SJCRH30 (cell line): ENCODE results near the gene ABL2. TPM values are rescaled to one million over a fixed set of nuclear protein-coding genes. Genes with fewer than 3 reads are reported as not detected.
"Not testable (repeated sequence)": the region's sequence is repeated elsewhere in the genome, so short reads cannot be mapped to it uniquely, and the experiment has no call there.

Experiments
- DNase-seq, 2 experiments: peaks; one replicate each; pipeline ENCODE4 v3.0.0-alpha.2; 2015 to 2020
- H3K27ac ChIP-seq: fragments of 250-450 bp; sonication (Bioruptor Pico); 2 replicates; pipeline ENCODE4 v1.5.1; 2020; ENCODE audit warnings: mild to moderate bottlenecking, moderate library complexity
- H3K27me3 ChIP-seq: fragments of 250-450 bp; sonication (Bioruptor Pico); 2 replicates; pipeline ENCODE4 v1.5.1; 2020; ENCODE audit warnings: mild to moderate bottlenecking, moderate library complexity
- H3K36me3 ChIP-seq: fragments of 250-450 bp; sonication (Bioruptor Pico); 2 replicates; pipeline ENCODE4 v1.5.1; 2020; ENCODE audit warnings: mild to moderate bottlenecking, moderate library complexity
- H3K4me1 ChIP-seq: fragments of 250-450 bp; sonication (Bioruptor Pico); 2 replicates; pipeline ENCODE4 v1.5.1; 2020; ENCODE audit warnings: mild to moderate bottlenecking, moderate library complexity
- H3K4me3 ChIP-seq: fragments of 250-450 bp; sonication (Bioruptor Pico); 2 replicates; pipeline ENCODE4 v1.5.1; 2020; ENCODE audit warnings: mild to moderate bottlenecking, moderate library complexity
- H3K9me3 ChIP-seq: fragments of 250-450 bp; sonication (Bioruptor Pico); replicated peaks from 2 replicates; pipeline ENCODE4 v1.5.1; 2020; ENCODE audit warnings: mild to moderate bottlenecking, moderate library complexity
- total RNA-seq: library from RNA; depleted of rRNA; stranded (reverse); fragments of >200 nt; shearing (Covaris generic); gene quantifications from 2 replicates; pipeline ENCODE4 v1.2.3, GENCODE V29; 2014

The ABL2 gene
- total RNA-seq, 1 experiment from 2014 or later = 14.5 TPM

DNA sequence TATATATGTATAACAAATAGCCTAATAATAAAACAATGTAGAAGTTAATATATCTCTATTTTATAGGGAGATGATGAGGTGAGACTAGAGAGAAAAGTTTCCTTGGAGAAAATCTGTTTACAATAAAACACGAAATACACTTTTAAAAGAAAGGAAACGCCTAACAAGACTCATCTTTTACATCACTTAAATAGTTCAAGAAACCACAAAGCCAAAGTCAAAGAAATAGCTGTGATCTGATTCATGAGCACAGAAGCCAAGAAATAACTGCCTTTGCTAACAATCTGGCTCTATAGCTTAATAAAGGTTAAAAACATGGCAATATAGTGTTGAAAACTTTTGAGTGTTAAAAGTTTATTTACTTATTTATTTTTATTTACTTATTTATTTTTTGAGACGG lies 86.2 kb downstream of the ABL2 start:
- peak overlapping the region; percentile 50; the same call in 1 of the 2 replicates for H3K4me3 ChIP-seq
- peaks cover 6% of the 10 kb centered on the region for H3K36me3 ChIP-seq
- peak overlapping the region; percentile 63 for H3K27ac ChIP-seq
- peaks cover 2% of the 10 kb centered on the region; the same call in 1 of the 2 replicates for H3K9me3 ChIP-seq
- H3K27me3 ChIP-seq = no peaks in the 10 kb centered on the region
- DNase-seq = peak in 1 of 2 experiments; percentile 11
- H3K4me1 ChIP-seq = no peaks in the 10 kb centered on the region

DNA sequence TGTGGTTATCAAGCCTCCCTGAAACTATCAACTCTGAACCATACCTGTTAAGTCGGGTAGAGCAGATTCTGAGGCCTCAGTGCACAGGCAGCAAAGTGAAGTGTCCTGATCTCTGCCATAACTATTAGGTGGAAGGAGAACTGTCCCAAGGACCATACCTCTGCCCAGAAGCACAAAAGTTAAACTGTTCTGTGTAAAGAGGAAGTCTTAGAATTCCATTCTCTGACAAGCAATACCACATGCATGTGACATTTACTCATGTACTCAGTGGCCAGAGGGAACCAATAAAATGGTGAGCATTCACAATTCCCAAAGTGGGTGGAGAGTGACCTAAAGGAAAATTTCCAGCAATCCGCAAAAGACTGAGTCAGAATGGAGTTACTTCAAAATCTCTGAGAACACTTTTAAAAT lies 86.6 kb downstream of the ABL2 start:
- peak overlapping the region; percentile 50 for H3K4me3 ChIP-seq
- DNase-seq = peak; percentile 34 to 64
- no peaks in the 10 kb centered on the region for H3K27me3 ChIP-seq
- peaks cover 2% of the 10 kb centered on the region; the same call in 1 of the 2 replicates for H3K9me3 ChIP-seq
- peaks cover 6% of the 10 kb centered on the region for H3K36me3 ChIP-seq
- peak overlapping the region; percentile 63 for H3K27ac ChIP-seq
- H3K4me1 ChIP-seq = no peaks in the 10 kb centered on the region

DNA sequence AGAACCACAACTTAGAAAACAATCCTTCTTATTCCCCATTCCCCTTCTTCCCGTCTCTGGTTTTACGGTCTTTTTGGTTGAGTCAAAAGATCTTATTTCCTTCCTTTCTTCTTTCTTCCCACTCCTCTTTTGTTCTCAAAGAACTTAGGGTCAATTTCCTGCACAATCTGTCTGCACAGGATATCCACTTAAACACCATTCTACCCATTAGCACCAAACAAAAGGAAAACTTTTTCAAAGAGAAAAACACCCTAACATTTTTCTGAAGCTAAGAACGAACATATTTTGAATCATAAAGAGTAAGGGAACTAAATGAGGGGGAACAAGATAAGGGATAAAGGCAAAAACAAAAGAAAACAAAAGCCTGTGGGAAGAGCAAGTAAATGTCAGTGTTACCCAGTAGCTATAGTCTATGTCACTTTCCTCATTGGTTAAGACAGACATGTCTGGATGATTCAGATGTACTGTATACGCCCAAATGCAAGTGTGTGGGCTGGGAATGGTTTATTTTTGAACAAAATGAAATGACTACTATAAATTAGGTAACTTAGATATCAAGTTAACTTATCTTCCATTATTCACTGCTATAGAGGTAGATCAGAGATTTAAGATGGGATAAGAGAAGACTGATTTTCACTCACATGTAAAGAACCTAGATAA lies 87.8 kb downstream of the ABL2 start:
- Histone ChIP-seq H3K27me3 (no peaks in the 10 kb centered on the region), H3K27ac (peak overlapping the region; percentile 63; the same call in 1 of the 2 replicates), H3K9me3 (no peaks in the 10 kb centered on the region; the same call in 1 of the 2 replicates), H3K4me1 (no peaks in the 10 kb centered on the region), H3K4me3 (peak overlapping the region; percentile 50), H3K36me3 (peaks cover 6% of the 10 kb centered on the region)
- DNase-seq = no peak

DNA sequence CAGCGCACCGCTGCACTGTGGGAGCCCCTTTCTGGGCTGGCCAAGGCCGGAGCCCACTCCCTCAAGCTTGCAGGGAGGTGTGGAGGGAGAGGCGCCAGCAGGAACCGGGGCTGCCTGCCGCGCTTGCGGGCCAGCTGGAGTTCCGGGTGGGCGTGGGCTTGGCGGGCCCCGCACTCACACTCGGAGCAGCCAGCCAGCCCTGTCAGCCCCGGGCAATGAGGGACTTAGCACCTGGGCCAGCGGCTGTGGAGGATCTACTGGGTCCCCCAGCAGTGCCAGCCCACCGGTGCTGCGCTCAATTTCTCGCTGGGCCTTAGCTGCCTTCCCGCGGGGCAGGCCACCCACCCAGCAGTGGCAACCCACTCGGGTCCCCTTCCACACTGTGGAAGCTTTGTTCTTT lies 90.7 kb downstream of the ABL2 start:
- H3K4me1 ChIP-seq, H3K9me3 ChIP-seq, H3K27ac ChIP-seq, DNase-seq, H3K36me3 ChIP-seq, H3K27me3 ChIP-seq, H3K4me3 ChIP-seq: not testable (repeated sequence)

DNA sequence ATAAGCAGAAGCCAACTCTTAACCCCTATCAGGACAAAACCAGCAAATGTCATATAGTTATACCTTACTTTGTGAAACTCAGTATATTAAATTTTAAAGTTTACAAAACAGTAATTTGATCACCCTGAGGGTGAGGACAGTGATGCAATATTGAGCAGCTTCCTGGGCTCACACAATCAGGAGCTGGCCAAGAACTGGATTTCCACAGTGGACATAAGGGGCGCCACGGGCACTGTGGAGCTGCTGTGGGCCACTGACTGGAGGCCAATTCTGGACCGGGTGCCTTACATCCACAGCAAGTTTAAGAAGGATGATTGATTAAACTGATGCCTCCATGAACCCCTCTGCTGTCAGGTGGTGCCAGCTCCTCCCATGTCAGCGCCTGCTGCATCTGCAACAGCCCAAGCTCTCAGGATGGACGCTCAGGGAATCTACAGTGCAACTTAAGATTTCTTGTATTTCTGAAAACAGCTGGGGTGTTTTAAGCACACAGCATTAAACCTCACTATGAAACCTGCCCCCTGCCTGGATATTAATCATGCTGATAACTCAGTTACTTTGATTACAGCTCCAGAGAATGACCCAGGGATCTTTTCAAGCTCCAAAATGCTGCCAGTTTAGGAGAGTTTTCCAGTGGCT lies 91.7 kb downstream of the ABL2 start:
- no peak overlapping the region for H3K4me3 ChIP-seq
- no peak overlapping the region for H3K27ac ChIP-seq

DNA sequence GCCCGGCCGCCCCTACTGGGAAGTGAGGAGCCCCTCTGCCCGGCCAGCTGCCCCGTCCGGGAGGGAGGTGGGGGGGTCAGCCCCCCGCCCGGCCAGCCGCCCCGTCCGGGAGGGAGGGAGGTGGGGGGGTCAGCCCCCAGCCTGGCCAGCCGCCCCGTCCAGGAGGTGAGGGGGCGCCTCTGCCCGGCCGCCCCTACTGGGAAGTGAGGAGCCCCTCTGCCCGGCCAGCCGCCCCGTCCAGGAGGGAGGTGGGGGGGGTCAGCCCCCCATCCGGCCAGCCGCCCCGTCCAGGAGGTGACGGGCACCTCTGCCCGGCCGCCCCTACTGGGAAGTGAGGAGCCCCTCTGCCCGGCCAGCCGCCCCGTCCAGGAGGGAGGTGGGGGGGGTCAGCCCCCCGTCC lies 93.8 kb downstream of the ABL2 start:
- H3K4me3 ChIP-seq, H3K27ac ChIP-seq, DNase-seq, H3K36me3 ChIP-seq, H3K9me3 ChIP-seq, H3K4me1 ChIP-seq, H3K27me3 ChIP-seq: not testable (repeated sequence)

More for the DNA sequence above, 91.7 kb downstream of the ABL2 start:
- no peaks in the 10 kb centered on the region for H3K4me1 ChIP-seq
- no peak for DNase-seq
- H3K9me3 ChIP-seq = no peaks in the 10 kb centered on the region; the same call in 1 of the 2 replicates
- H3K27me3 ChIP-seq = no peaks in the 10 kb centered on the region
- H3K36me3 ChIP-seq = peaks cover 6% of the 10 kb centered on the region

DNA sequence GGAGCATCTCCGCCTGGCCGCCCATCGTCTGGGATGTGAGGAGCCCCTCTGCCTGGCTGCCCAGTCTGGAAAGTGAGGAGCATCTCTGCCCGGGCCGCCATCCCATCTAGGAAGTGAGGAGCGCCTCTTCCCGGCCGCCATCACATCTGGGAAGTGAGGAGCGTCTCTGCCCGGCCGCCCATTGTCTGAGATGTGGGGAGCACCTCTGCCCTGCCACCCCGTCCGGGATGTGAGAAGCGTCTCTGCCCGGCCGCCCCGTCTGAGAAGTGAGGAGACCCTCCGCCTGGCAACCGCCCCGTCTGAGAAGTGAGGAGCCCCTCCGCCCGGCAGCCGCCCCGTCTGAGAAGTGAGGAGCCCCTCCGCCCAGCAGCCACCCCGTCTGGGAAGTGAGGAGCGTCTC lies 94.3 kb downstream of the ABL2 start:
- H3K4me1 ChIP-seq = not testable (repeated sequence)

DNA sequence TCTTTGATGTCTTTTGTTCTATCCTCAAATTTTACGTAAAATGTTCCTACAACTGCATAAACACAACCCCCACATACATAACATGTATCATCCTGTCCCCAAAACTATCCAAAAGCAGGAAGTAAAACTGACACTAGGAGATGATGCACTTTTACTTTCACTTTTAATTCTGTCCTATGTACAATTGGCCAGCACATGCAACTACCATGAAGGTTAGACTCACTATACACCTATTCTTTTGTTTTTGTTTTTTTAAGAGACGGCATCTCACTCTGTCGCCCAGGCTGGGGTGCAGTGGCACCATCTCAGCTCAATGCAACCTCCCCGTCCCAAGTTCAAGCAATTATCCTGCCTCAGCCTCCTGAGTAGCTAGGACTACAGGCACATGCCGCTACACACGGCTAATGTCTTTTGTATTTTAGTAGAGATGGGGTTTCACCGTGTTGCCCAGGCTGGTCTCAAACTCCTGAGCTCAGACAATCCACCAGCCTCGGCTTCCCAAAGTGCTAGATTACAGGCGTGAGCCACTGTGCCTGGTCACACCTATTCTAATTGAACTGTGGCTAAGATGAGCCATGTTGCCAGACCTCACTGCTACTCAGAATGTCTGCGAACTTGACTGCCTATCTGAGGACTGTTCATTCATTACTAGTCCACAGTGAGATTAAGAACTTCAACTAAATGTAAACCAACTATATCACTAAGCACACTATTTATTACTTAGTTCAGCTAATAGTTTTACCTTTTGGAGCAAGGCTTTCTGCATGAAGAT lies 99.6 kb downstream of the ABL2 start:
- Histone ChIP-seq H3K27me3 (no peaks in the 10 kb centered on the region), H3K4me1 (no peaks in the 10 kb centered on the region), H3K36me3 (peaks cover 16% of the 10 kb centered on the region; the same call in 1 of the 2 replicates), H3K9me3 (no peaks in the 10 kb centered on the region), H3K4me3 (no peak overlapping the region), H3K27ac (no peak overlapping the region)
- DNase-seq = no peak

More for the DNA sequence above, 94.3 kb downstream of the ABL2 start:
- H3K27ac ChIP-seq, H3K36me3 ChIP-seq, H3K4me3 ChIP-seq, H3K27me3 ChIP-seq, H3K9me3 ChIP-seq, DNase-seq: not testable (repeated sequence)

DNA sequence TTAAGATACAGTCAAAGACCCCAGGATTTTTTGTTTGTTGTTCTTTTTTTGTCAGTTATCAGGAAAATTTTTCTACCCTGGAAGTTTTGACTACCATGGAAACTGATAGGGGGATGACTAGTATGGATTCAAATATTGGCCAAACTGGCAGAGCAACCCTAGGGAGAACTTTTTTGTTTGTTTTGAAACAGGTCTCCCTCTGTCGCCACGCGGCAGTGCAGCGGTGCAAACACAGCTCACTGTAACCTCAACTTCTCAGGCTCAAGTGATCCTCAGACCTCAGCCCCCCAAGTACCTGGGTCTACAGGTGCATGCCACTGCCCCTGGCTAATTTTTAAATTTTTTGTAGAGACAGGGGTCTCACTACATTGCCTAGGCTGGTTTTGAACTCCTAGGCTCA lies 101.0 kb downstream of the ABL2 start:
- Histone ChIP-seq H3K9me3 (no peaks in the 10 kb centered on the region), H3K4me3 (no peak overlapping the region), H3K27ac (no peak overlapping the region), H3K27me3 (no peaks in the 10 kb centered on the region), H3K4me1 (no peaks in the 10 kb centered on the region), H3K36me3 (peaks cover 18% of the 10 kb centered on the region; the same call in 1 of the 2 replicates)
- no peak for DNase-seq

DNA sequence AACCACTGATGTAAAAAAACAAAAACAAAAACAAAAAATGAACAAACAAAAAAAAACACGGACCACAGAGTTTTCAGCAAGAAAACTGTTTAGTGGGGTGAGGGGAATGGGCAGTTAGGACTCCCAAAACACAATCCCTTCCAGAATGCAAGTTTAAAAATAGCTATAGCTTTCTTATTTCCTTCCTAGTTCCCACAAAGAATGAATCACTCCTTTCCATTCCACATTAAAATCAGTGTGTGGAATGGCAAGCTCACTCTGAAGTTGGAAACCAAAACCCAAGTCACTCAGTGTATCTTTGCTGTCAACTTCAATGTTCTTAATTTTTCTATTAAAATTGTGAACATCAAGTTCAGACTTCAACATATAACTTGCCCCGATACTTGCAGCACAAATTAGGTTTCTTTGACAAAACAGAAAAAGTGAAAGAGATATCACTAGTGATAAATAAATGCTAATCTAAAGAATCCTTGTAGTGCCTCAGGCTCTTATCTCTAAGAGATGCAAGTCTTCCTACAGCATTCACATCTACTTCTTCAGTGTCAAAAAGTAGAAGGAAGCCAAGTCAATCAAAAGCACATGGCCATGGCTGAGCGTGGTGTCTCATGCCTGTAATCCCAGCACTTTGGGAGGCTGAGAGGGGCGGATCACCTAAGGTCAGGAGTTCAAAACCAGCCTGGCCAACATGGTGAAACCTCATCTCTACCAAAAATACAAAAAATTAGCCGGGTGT lies 102.1 kb downstream of the ABL2 start:
- no peak for DNase-seq
- Histone ChIP-seq H3K27me3 (no peaks in the 10 kb centered on the region), H3K36me3 (peaks cover 18% of the 10 kb centered on the region; the same call in 1 of the 2 replicates), H3K9me3 (no peaks in the 10 kb centered on the region), H3K27ac (no peak overlapping the region), H3K4me1 (no peaks in the 10 kb centered on the region), H3K4me3 (no peak overlapping the region)

DNA sequence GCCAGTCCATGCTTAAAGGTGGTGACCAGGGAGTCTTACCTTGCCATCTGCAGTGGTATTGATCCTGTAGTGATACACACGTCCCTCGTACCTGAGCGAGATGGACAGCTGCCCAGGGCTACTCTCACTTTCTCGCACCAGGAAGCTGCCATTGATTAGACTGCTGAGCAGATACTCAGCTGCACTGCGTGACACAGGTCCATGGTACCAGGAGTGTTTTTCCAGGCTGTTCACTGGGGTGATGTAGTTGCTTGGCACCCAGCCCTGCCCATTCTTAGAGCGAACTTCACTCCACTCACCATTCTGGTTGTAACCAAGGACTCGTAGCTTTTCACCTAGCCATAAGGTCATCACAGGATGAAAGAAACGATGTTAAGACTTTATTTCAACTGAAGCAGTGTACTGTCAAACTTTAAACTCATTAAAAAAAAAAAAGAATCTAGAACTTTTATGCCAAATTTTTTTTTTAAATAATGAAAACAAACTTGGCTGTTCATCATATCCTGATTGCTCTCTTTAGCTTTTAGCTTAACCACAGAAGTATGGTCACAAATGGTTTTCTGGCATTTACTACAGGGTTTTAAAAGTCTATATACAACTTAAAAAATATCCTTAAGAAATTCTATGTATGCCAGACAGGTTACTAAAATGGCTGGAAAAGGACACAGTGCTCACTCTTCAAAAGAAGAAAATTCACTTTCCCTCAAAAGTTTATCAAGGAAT lies 103.0 kb downstream of the ABL2 start:
- DNase-seq = no peak
- Histone ChIP-seq H3K27me3 (no peaks in the 10 kb centered on the region), H3K9me3 (no peaks in the 10 kb centered on the region), H3K4me1 (no peaks in the 10 kb centered on the region), H3K27ac (no peak overlapping the region), H3K4me3 (no peak overlapping the region), H3K36me3 (peaks cover 18% of the 10 kb centered on the region; the same call in 1 of the 2 replicates)

DNA sequence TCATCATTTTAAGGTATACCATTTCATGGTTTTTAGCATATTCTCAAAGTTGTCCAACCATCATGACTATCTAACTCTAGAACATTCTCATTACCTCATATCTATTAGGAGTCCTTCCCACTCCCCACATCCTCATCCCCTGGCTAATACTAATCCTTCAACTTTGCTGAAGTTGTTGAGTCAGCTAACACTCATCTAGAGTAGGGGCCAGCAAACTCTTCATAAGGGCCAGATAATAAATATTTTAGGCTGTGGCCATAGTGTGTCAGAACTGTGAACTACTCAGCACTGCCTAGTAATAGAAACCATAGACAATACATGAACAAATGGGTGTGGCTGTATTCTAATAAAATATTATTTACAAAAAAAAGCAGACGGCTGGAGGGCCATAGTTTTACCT lies 104.6 kb downstream of the ABL2 start:
- H3K27ac ChIP-seq = no peak overlapping the region
- no peaks in the 10 kb centered on the region for H3K4me1 ChIP-seq
- no peaks in the 10 kb centered on the region for H3K9me3 ChIP-seq
- no peaks in the 10 kb centered on the region for H3K27me3 ChIP-seq
- H3K36me3 ChIP-seq = peaks cover 15% of the 10 kb centered on the region; the same call in 1 of the 2 replicates
- no peak overlapping the region for H3K4me3 ChIP-seq
- DNase-seq = no peak

DNA sequence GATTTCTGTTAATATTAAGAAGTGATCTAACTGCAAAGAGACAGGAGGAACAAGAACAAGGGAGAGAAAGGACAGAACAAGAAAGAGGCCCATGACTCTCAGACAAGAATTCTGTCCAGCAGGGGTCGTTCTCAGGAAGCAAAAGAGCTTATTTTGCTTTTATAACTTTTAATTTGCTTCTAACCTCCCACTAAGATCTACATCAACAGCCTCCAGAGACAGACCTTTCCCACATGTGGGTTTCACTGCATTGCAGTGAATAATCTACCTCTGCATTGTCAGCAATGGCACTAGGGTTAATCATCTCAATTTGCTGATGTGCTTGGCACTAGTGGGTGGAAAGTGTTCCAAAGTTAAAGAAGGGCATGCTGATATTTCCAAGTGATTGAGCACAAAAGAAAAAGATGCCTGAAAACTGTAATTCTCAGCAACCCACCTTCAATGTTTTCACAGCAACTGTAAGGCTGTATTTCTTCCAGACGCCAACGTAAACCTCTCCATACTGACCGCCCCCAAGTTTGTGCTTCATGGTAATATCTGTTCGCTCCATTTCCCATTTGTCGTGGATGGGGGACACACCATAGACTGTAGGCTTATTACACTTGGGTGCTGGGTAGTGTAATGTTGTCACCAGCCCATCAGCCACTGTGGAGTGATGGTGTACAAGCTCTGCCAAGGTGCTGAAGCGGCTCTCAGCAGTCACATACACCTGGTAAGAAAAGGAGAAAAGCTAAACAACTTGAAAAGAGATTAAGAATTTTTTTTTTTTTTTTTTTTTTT lies 108.1 kb downstream of the ABL2 start:
- peaks cover 29% of the 10 kb centered on the region for H3K36me3 ChIP-seq
- peak in 1 of 2 experiments; percentile 32 for DNase-seq
- no peak overlapping the region for H3K4me3 ChIP-seq

More for the DNA sequence above, 108.1 kb downstream of the ABL2 start:
- Histone ChIP-seq H3K27me3 (no peaks in the 10 kb centered on the region), H3K27ac (no peak overlapping the region), H3K4me1 (no peaks in the 10 kb centered on the region), H3K9me3 (no peaks in the 10 kb centered on the region)
